GM12878 (cell line): ENCODE data around the gene ARHGEF17. TPM values are rescaled to one million over a fixed set of nuclear protein-coding genes. Genes with fewer than 3 reads are reported as not detected.

Experiments used
- BHLHE40 ChIP-seq, 2 experiments: fragments of 450-650 bp in 1 of 2; IDR thresholded peaks; 2 replicates each; pipeline ENCODE4 v1.6.1; 2011 to 2017; ENCODE audit warnings: low read depth in 2 of 2, borderline replicate concordance in 1 of 2, improper control_type of control experiment in 1 of 2, low read length in 1 of 2, mild to moderate bottlenecking in 1 of 2
- BMI1 ChIP-seq: fragments of 450-650 bp; IDR thresholded peaks from 2 replicates; pipeline ENCODE4 v1.6.1; 2016; ENCODE audit warnings: mild to moderate bottlenecking, moderate library complexity, borderline replicate concordance
- CBX5 ChIP-seq: sonication (generic); IDR thresholded peaks from 2 replicates; pipeline ENCODE4 v1.6.1; 2016; ENCODE audit warnings: low read depth, moderate library complexity, mild to moderate bottlenecking, inconsistent platforms
- CEBPB ChIP-seq, 2 experiments: fragments of 150-350 bp in 1 of 2; IDR thresholded peaks; 2 replicates each; pipeline ENCODE4 v1.6.1; 2012 to 2014; ENCODE audit warnings: low read depth in 2 of 2, low read length in 2 of 2, borderline replicate concordance in 1 of 2, inconsistent platforms in 1 of 2
- EGR1 ChIP-seq, 2 experiments: IDR thresholded peaks; 1 replicate in 1 of 2; 2 replicates in 1 of 2; pipeline ENCODE4 v1.6.1; 2011 to 2012; ENCODE audit warnings: low read depth in 2 of 2, low read length in 2 of 2, borderline replicate concordance in 1 of 2, mild to moderate bottlenecking in 1 of 2, moderate library complexity in 1 of 2
- EZH2 ChIP-seq: IDR thresholded peaks from 2 replicates; pipeline ENCODE4 v1.6.1; 2012; ENCODE audit warnings: low read depth, mild to moderate bottlenecking, control low read depth, inconsistent platforms, low read length, borderline replicate concordance; ENCODE audit not compliant: control insufficient read depth
- GATAD2B ChIP-seq: fragments of 450-650 bp; conservative IDR thresholded peaks from 2 replicates; pipeline ENCODE4 v1.6.1; 2017; ENCODE audit warnings: low read depth, mild to moderate bottlenecking, moderate library complexity
- HDAC6 ChIP-seq: fragments of 200-600 bp; sonication (generic); IDR thresholded peaks from one replicate; pipeline ENCODE4 v1.8.0; 2017; ENCODE audit warnings: antibody characterized with exemption; ENCODE audit not compliant: unreplicated experiment
- MEF2B ChIP-seq: fragments of 450-650 bp; IDR thresholded peaks from 2 replicates; pipeline ENCODE4 v1.6.1; 2018; ENCODE audit warnings: mild to moderate bottlenecking, moderate library complexity; ENCODE audit not compliant: partially characterized antibody, poor library complexity, severe bottlenecking
- MTA3 ChIP-seq: IDR thresholded peaks from 2 replicates; pipeline ENCODE4 v1.6.1; 2012; ENCODE audit warnings: low read length, inconsistent platforms, borderline replicate concordance
- NFXL1 ChIP-seq: fragments of 450-650 bp; IDR thresholded peaks from 2 replicates; pipeline ENCODE4 v1.6.1; 2017; ENCODE audit warnings: antibody characterized with exemption, mild to moderate bottlenecking, borderline replicate concordance
- NR2F1 ChIP-seq: fragments of 450-650 bp; conservative IDR thresholded peaks from 2 replicates; pipeline ENCODE4 v1.6.1; 2017; ENCODE audit warnings: mild to moderate bottlenecking
- PAX5 ChIP-seq: IDR thresholded peaks from 2 replicates; pipeline ENCODE4 v1.6.1; 2011; ENCODE audit warnings: low read depth, low read length, borderline replicate concordance
- POLR2A ChIP-seq: IDR thresholded peaks from 2 replicates; pipeline ENCODE4 v1.6.1; 2011; ENCODE audit warnings: low read depth, mild to moderate bottlenecking, low read length
- RAD51 ChIP-seq: fragments of 450-650 bp; IDR thresholded peaks from 2 replicates; pipeline ENCODE4 v1.6.1; 2016; ENCODE audit warnings: moderate library complexity, mild to moderate bottlenecking, inconsistent platforms
- TCF12 ChIP-seq: IDR thresholded peaks from 2 replicates; pipeline ENCODE4 v1.6.1; 2011; ENCODE audit warnings: low read depth, mild to moderate bottlenecking, low read length
- ZBTB33 ChIP-seq: fragments of 450-650 bp; IDR thresholded peaks from 2 replicates; pipeline ENCODE4 v1.6.1; 2017; ENCODE audit warnings: mild to moderate bottlenecking
- ZNF207 ChIP-seq: fragments of 450-650 bp; IDR thresholded peaks from 2 replicates; pipeline ENCODE4 v1.6.1; 2014; ENCODE audit warnings: antibody characterized with exemption, mild to moderate bottlenecking, borderline replicate concordance
- polyA plus RNA-seq, 11 experiments: library from polyadenylated mRNA; depleted of rRNA in 4 of 11; unstranded in 6 of 11; stranded (reverse) in 5 of 11; fragments of >200 nt; fragmentation: Nextera tagmentation in 4 of 11; fragmentation: Illumina TruSeq in 1 of 11; extraction: Ambion mirVana in 4 of 11; extraction: Trizol in 1 of 11; gene quantifications; 1 replicate in 1 of 11; 2 replicates in 10 of 11; pipeline versions ENCODE4 v1.2.1 to v1.2.3, GENCODE V29; 2011 to 2016; ENCODE audit warnings: inconsistent platforms in 2 of 11, missing spikeins in 2 of 11, low read depth in 1 of 11
- total RNA-seq, 4 experiments: library from RNA; depleted of rRNA in 3 of 4; stranded (reverse); fragments of >200 nt in 3 of 4; fragmentation: Illumina TruSeq in 1 of 4; extraction: Trizol in 1 of 4; gene quantifications; 2 replicates each; pipeline versions ENCODE4 v1.2.1 to v1.2.3, GENCODE V29; 2013 to 2021

ARHGEF17 gene
- total and polyA plus RNA-seq, 10 of the 15 experiments (the other 5 are each of a cell fraction or from before 2014, with no cell fraction given): 0.15 to 11.0 (median 1.7) TPM

GRCh38 chr11:73386016-73386415 is 77.9 kb downstream of the ARHGEF17 start (continued):
- TF ChIP-seq POLR2A: peak; percentile 14; the same call in 1 of the 2 replicates
- TF ChIP-seq CEBPB (IDR thresholded peaks at IDR 0.05; ENCODE audit: borderline replicate concordance in 1 of 2, low read depth in 2 of 2, low read length in 2 of 2): no peak
- no peak for TF ChIP-seq TCF12
- no peak for TF ChIP-seq EZH2
- 0 out of 4 replicates have a peak, but pooled peaks of 1 of the 2 experiments have one; percentile 9 for TF ChIP-seq BHLHE40 (IDR thresholded peaks at IDR 0.05; ENCODE audit: borderline replicate concordance in 1 of 2, low read depth in 2 of 2, low read length in 1 of 2)
- no peak for TF ChIP-seq ZBTB33
- no peak for TF ChIP-seq MTA3
- no peak for TF ChIP-seq HDAC6
- no peak for TF ChIP-seq NFXL1
- TF ChIP-seq NR2F1: no peak
- peak; percentile 9; the same call in 1 of the 2 replicates for TF ChIP-seq GATAD2B
- TF ChIP-seq ZNF207: no peak
- no peak for TF ChIP-seq PAX5
- TF ChIP-seq CBX5: no peak
- TF ChIP-seq RAD51: no peak
- TF ChIP-seq BMI1: no peak
- peak; percentile 66 for TF ChIP-seq MEF2B
- no peak for TF ChIP-seq EGR1 (IDR thresholded peaks at IDR 0.05; ENCODE audit: borderline replicate concordance in 1 of 2, low read depth in 2 of 2, low read length in 2 of 2)
